CD4-positive, alpha-beta T cell treated with Interleukin-4 for 1 hour (primary cell): ENCODE data around the gene TNIP1.

ENCODE experiments used
- DNase-seq, 2 donors: peaks; one replicate each; pipeline ENCODE4 v3.0.0-alpha.2; 2020 to 2022

TNIP1 gene

GRCh38 chr5:151105561-151105960 lies 24.7 kb upstream of the TNIP1 start:
- DNase-seq: no peak

GRCh38 chr5:151104795-151105194 lies 24.0 kb upstream of the TNIP1 start:
- no peak for DNase-seq

- DNase-seq: no peak
These were observed 20.9 kb upstream of the TNIP1 start for GRCh38 chr5:151101746-151102145.

GRCh38 chr5:151101151-151101550 lies 20.3 kb upstream of the TNIP1 start:
- no peak for DNase-seq

GRCh38 chr5:151100681-151101080 lies 19.8 kb upstream of the TNIP1 start:
- no peak for DNase-seq

- no peak for DNase-seq
These were observed 17.9 kb upstream of the TNIP1 start for GRCh38 chr5:151098768-151099121.

GRCh38 chr5:151097820-151098767 lies 17.3 kb upstream of the TNIP1 start:
- DNase-seq: peak in 1 of 2 donors; percentile 52

GRCh38 chr5:151097061-151097460 lies 16.2 kb upstream of the TNIP1 start:
- DNase-seq: peak in 1 of 2 donors; percentile 30

- DNase-seq: no peak
These were observed 15.2 kb upstream of the TNIP1 start for GRCh38 chr5:151096001-151096373.

GRCh38 chr5:151095341-151096000 lies 14.6 kb upstream of the TNIP1 start:
- no peak for DNase-seq

GRCh38 chr5:151094852-151095245 lies 14.0 kb upstream of the TNIP1 start:
- DNase-seq: no peak

GRCh38 chr5:151094030-151094851 lies 13.4 kb upstream of the TNIP1 start:
- peak; percentile 69 to 83 for DNase-seq

GRCh38 chr5:151093476-151093889 lies 12.6 kb upstream of the TNIP1 start:
- DNase-seq: peak in 1 of 2 donors; percentile 64

GRCh38 chr5:151092762-151093161 lies 11.9 kb upstream of the TNIP1 start:
- DNase-seq: peak in 1 of 2 donors; percentile 65

GRCh38 chr5:151089726-151090125 lies 8.9 kb upstream of the TNIP1 start:
- no peak for DNase-seq

GRCh38 chr5:151088986-151089385 lies 8.2 kb upstream of the TNIP1 start:
- DNase-seq: no peak

- no peak for DNase-seq
These were observed 6.7 kb upstream of the TNIP1 start for GRCh38 chr5:151087486-151087885.

- DNase-seq: peak; percentile 75 to 79
These were observed 6.1 kb upstream of the TNIP1 start for GRCh38 chr5:151086905-151087360.

GRCh38 chr5:151086192-151086869 lies 5.5 kb upstream of the TNIP1 start:
- DNase-seq: peak; percentile 39 to 46

- DNase-seq: peak; percentile 79 to 80
These were observed 4.7 kb upstream of the TNIP1 start for GRCh38 chr5:151085517-151086041.

GRCh38 chr5:151084363-151084762 lies 3.5 kb upstream of the TNIP1 start:
- DNase-seq: no peak

GRCh38 chr5:151083081-151083676 lies 2.3 kb upstream of the TNIP1 start:
- DNase-seq: peak; percentile 84 to 85
